Right ventricle myocardium superior (tissue), 1 donor: ENCODE measurements around the gene RAB29. TPM values are rescaled to one million over a fixed set of nuclear protein-coding genes. Genes with fewer than 3 reads are reported as not detected.

Experiments used
- ATAC-seq: fragments of 200-7000 bp; cut with Tn5 transposase; one replicate; pipeline ENCODE4 v1.9.1; 2020; ENCODE audit warnings: mild to moderate bottlenecking; ENCODE audit not compliant: poor library complexity
- DNase-seq: peaks from one replicate; pipeline ENCODE4 v3.0.0-alpha.2; 2020
- intact Hi-C: fragments of 100-400 bp; cut with DNase I; formaldehyde crosslinking; loops from one replicate; pipeline ENCODE4 v1.11.2; 2022
- total RNA-seq: library from RNA; stranded (reverse); fragmentation: NEBNext Ultra II Directional; extraction: Animal tissue kit (Norgen Biotek cat#: 25700); gene quantifications from one replicate; pipeline ENCODE4 v1.2.1, GENCODE V29; 2021
- donor health status: DM: no; HTN: yes; CAD: no; lungs with severe emphysema.

Gene RAB29
- total RNA-seq, 1 donor from 2014 or later, result 15.0 TPM

- intact Hi-C loops, result no loop called here
- DNase-seq (no peak), ATAC-seq (peak; percentile 42)
Measured at GRCh38 chr1:205774198-205775014, 876 bp downstream of the RAB29 start.

- intact Hi-C loops, result no loop called here
- no peak for ATAC-seq
- no peak for DNase-seq
Measured at GRCh38 chr1:205772607-205773032, 2.7 kb downstream of the RAB29 start.

GRCh38 chr1:205770618-205771017 is 4.7 kb downstream of the RAB29 start:
- ATAC-seq (no peak), DNase-seq (no peak)
- intact Hi-C loops, result no loop called here

GRCh38 chr1:205769641-205770365 is 5.5 kb downstream of the RAB29 start:
- ATAC-seq, result no peak

GRCh38 chr1:205767248-205767647 is 8.0 kb downstream of the RAB29 start:
- DNase-seq, result no peak
- intact Hi-C loops, result no loop called here
- ATAC-seq, result no peak

More at GRCh38 chr1:205769641-205770365, 5.5 kb downstream of the RAB29 start:
- no peak for DNase-seq
- intact Hi-C loops, result no loop called here

- intact Hi-C loops, result no loop called here
- DNase-seq (no peak), ATAC-seq (no peak)
Measured at GRCh38 chr1:205766570-205766969, 8.7 kb downstream of the RAB29 start.

- ATAC-seq, result no peak
- no peak for DNase-seq
- intact Hi-C loops, result no loop called here
Measured at GRCh38 chr1:205766038-205766437, 9.2 kb downstream of the RAB29 start.

GRCh38 chr1:205764578-205764977 is 10.7 kb downstream of the RAB29 start:
- ATAC-seq (no peak), DNase-seq (no peak)
- intact Hi-C loops, result no loop called here

DNA sequence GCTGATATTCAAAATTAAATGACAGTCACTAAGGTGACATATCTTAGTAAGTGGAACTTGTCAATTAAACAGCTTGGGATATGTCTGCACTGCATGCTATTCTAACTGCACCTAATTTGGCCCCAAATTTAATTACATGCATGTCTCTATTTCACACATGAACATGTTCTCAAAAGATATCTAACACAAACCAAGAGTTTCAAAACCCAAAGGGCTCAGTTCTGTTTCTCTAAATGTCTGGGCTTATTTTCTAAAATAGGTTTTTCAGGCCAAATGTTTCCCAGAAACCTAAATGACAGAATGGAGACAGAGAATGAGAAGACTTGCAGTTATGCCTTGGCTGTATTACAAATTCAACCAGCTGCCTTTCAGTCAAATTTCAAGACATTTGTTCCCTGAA is 11.3 kb downstream of the RAB29 start:
- DNase-seq, result no peak
- ATAC-seq, result no peak
- intact Hi-C loops, result no loop called here

- intact Hi-C loops, result no loop called here
- ATAC-seq (no peak), DNase-seq (no peak)
Measured at GRCh38 chr1:205760606-205761005, 14.7 kb downstream of the RAB29 start.

DNA sequence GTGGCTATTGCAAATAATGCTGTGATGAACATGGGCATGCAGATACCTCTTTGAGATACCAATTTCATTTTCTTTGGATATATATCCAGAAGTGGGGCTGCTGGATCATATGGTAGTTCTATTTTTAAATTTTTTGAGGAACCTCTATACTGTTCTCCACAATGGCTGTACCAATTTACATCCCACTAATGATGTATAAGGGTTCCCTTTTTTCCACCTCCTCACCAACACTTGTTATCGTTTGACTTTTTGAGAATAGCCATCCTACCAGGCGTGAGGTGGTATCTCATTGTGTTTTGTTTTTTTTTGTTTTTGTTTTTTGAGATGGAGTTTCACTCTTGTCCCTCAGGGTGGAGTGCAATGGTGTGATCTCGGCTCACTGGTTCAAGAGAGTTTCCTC is 18.7 kb downstream of the RAB29 start:
- intact Hi-C loops, result no loop called here
- ATAC-seq (no peak), DNase-seq (no peak)

DNA sequence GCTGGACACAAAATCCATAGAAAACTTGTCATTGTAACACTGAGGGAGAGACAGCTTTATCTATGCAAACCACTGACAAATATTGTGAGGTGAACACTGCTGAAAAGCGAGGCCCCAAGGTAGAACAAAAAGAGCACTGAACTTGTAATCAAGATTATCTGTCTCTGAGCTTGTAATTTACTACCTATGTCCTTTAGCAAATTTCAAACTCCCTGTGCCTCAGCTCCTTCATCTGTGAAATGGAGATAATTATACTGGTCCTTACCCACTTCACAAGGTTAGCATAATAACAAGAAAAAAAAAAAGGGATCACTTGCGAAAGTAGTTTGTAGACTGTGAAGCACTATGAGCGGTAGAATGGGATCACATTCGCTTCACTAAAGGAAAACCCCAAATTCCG is 20.4 kb downstream of the RAB29 start:
- intact Hi-C loops, result no loop called here
- ATAC-seq (no peak), DNase-seq (no peak)

DNA sequence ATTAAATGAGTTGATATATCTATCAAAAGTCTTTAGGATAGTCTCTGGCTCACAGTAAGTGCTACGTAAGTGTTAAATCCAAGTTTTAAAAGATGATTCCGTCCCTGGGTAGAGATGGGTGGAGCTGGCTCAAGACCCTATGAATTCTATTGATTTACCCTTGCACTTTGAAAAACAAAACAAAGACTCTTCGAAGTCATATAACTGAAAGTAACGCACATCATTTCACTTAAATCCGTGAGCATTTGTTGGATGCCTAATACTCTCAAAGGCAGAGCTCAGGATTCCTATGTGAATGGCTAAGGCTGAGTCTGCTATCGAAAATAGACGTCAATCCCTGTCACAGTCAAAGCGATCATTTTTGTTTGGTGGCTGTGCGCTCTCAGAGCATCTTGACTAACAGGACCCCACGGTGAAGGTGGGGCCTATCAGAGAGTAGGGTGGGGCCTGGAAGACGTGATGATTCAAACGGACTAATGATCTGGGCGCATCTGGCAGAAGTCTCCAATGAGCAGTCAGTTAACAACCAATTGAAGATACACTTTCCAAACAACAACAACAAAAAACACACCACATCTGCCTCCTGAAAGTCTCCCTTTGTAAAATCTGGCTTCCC is 24.1 kb downstream of the RAB29 start:
- ATAC-seq, result no peak
- intact Hi-C loops, result no loop called here
- no peak for DNase-seq

GRCh38 chr1:205750138-205751035 is 24.9 kb downstream of the RAB29 start, which contains the start of gene NUCKS1:
Gene NUCKS1, minus strand, starts transcription at chr1:205750182. Its CDS starts 209 bp downstream, at chr1:205749973.
- DNase-seq (peak; percentile 98), ATAC-seq (peak; percentile 85)
- intact Hi-C loops, result no loop called here

- DNase-seq (peak; percentile 96), ATAC-seq (peak; percentile 91)
- intact Hi-C loops, result no loop called here
Measured at GRCh38 chr1:205749234-205750137, 25.8 kb downstream of the RAB29 start.

- no peak for DNase-seq
- peak; percentile 56 for ATAC-seq
- intact Hi-C loops, result no loop called here
Measured at GRCh38 chr1:205748403-205749233, 26.7 kb downstream of the RAB29 start.
